Neural progenitor cell (in vitro differentiated cells): ENCODE measurements around the gene CENPX.

Source experiments
- CTCF ChIP-seq: fragments of 200-600 bp; sonication (generic); IDR thresholded peaks from 2 replicates; pipeline ENCODE4 v1.5.1; 2017; ENCODE audit warnings: antibody characterized with exemption, mild to moderate bottlenecking
- EZH2 ChIP-seq: fragments of 200-600 bp; sonication (generic); IDR thresholded peaks from 2 replicates; pipeline ENCODE4 v1.6.1; 2017; ENCODE audit warnings: antibody characterized with exemption, mild to moderate bottlenecking, moderate library complexity

GRCh38 chr17:82029391-82029790 is 6.7 kb upstream of the CENPX start:
- TF ChIP-seq CTCF (no peak), EZH2 (no peak)
